Measurements from ENCODE around the gene HOXC10. TPM values are rescaled to one million over a fixed set of nuclear protein-coding genes. Genes with fewer than 3 reads are reported as not detected.

The HOXC10 gene
- total RNA-seq, 1 donor from 2014 or later: not detected

DNA sequence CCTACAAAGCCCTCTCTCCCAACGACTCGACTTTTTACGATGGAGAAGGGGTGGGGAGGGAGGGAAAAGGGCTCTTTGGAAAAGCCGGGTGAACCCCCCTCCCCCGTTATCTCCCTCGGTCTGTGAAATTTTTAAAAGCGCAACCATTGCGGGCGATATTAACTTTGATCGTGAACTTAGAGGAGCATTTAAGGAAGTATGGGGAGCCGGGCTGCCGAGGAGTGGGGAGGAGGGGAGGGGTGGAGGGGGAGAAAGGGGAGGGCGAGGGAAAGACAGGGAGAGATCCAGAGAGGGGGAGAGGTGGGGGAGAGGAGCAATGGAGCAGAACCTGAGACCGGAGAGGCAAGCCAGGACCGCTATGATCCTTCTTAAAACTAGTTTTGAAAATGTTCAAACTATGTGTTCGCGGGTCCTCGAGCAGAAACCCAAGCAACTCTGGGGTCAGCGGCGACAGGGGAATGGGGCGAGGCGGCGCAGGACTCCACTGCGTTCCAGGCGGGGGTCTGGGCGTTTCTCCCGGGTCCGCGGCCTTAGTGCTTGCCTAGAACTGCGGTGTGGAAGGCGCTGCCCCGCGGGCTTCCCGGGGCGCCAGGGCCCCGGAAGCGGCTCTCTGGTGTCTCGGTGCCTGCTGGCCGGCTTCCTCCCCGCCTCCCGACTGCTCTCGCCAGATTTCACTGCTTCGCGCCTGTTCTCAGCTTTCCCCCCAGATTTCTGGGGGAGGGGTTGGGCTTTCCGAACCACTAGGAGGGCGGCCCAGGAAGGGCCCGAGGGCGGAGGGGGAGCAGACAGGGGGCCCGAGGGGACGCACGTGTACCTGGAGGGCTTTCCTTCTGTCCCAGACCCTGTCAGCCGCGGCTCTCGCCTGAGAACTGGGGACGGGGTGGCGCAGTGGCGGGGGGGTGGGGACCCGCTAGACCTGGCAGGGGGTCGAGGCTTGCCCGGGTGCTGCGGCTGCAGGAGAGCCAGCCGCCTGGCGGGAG is 10.6 kb upstream of the HOXC10 start, which contains the start of gene HOTAIR:
Gene HOTAIR (minus strand): TSS at position 871 of the 980 bp plus-strand sequence.
- no peak for ATAC-seq (ENCODE audit: poor library complexity)

DNA sequence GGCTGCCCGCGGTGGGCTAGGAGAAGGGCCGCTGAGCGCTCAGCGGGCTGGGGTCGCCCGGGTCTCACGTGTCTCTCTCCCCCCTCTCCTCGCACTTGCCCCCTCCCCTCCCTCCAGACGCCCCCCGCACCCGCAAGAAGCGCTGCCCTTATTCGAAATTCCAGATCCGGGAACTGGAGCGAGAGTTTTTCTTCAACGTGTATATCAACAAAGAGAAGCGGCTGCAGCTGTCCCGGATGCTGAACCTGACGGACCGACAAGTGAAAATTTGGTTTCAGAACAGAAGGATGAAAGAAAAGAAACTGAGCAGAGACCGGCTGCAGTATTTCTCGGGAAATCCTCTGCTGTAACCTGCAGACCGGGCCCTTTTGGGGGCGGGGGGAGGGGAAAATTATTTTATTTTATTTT is 9.9 kb upstream of the HOXC10 start:
- DNase-seq (no peak), ATAC-seq (ENCODE audit: poor library complexity) (no peak)
- intact Hi-C loops (cut with DNase I): no loop called here

More for the DNA sequence above, 10.6 kb upstream of the HOXC10 start, which contains the start of gene HOTAIR:
- intact Hi-C loops (cut with DNase I): no loop called here
- no peak for DNase-seq

DNA sequence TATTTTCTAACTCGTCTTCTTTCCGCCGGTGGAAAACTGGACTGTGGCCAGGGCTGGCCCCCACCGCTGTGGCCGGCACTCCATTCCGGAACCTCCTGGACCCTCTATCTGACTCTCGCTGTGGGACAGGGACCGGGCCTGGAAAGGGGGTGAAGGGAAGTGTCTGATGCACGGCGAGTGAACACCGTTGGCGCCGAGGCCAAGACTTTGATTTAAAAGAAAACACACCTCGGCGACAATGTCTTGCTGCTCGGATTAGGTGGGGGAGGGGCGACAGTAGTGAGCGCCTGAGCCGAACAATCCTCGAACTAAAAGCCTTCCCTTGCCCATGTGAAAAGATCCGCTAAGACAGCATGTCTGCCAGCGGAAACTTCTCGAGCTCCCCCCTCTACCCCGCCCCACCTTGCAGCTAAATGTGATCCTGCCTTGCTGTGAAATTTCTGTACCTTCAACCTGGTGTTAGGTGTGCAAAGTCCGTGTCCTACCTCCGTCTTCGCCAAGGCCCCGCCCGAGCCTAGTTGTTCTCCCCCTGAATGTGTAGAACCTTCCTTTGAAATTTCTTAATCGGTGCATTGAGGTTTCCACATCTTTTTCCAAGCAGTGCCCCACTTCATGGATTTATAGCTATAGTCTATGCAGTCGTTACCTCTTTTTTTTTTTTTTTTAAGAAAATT is 9.3 kb upstream of the HOXC10 start:
- no peak for ATAC-seq (ENCODE audit: poor library complexity)
- intact Hi-C loops (cut with DNase I): no loop called here

DNA sequence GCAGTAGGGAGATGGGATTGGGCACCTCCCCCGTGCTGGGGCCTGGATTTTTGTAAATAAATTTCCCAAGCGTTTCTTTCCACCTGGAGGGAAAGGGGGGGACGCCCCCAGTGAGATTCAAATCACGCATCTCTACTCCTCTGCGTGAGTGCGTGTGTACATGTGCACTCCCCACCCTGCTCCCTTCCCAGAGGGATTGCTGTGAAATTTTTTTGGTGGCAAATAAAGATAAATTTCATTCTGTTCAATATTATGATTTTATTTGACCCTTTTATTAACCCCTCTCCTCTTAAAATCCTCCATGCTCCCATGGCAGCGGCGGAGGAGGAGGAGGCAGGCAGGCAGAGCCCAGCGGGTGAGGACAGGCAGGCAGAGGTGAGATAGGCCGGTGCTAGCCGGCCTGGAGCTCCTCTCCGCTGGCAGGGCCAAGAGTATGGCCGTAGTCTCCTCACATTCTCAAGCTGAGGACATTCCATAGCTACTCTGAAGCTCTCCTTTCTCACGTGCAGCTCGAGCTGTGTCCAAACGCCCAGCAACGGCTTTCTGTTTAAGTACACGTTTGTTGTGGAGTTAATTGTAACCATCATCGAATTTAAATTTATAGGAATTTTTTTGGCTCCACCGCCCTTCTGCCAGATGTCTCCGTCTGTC is 8.6 kb upstream of the HOXC10 start:
- intact Hi-C loops (cut with DNase I): no loop called here
- ATAC-seq (ENCODE audit: poor library complexity) (no peak), DNase-seq (no peak)

More for the DNA sequence above, 9.3 kb upstream of the HOXC10 start:
- DNase-seq: no peak

DNA sequence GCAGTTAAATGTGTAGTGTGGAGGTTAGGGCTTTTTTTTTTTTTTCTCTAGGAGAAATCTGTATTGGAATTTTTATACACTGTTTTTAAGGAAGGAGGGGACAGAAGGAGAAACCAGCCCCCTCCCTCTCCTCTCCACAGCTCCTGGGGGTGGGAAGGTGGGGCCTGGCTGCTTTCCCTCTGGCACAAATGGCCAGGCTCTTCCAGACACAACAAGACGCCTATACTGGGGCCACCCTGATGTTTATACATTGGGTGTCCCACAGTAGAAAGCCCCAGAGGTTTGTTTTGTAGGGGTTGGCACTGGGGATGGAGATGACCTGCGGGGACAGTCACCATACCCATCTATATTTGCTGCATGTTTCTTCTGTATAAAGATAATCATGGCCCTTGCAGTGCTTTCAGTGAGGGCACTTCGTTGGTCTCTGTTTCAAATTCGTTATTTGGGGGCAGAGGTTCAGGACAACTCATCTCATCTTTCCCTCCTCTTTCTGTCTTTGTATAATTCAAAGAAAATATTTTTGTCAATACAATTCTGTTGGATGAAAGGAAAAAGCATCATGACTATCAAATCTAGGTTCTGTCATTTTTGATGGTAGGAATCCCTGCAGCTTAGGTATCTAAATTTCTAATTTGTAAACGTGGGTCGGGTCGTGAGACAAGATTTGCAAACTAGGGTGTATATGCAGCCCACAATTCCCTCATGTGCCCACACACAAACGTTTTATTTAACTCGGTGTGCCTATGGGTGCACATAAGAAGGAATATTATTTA is 7.9 kb upstream of the HOXC10 start:
- DNase-seq: no peak
- intact Hi-C loops (cut with DNase I): no loop called here

DNA sequence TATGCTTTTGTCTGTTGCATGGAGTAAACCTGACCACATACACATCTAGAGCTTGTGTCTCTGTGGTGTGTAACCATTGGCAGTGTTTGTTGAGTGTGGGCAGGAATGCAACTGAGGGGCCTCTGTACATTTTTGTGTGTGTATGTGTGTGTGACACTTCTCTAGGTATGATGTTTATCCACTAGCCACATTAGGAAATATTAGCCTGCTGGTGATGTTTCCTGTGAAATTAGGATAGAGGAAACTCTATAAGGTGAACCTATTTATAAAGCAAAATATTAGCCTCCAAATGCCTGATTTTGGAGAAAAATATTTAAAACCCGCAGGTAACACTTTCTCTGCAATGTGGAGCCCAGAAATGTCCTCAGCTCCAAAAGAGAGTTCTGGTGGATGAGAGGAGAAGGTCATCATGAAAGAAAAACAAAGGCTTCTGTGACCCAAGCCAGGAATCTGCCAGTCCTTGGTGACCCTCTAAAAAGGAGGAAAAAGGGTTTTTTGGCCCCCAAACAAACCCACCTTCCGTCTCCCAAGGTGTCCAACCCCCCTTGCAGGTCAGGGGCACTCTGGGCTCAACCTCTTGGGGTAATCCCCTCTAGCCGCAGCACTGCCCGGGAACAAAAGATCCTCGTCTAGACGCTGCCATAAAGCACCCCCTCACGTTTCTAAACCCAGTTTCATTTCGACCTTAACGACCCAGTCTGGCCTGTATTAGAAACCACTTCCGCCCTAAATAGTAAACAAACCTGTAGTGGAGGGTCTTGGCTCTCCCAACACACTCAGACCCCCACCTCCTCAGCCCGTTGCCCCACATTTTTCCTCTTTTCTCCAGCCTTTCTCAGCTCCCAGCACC is 7.1 kb upstream of the HOXC10 start:
- intact Hi-C loops (cut with DNase I): no loop called here
- DNase-seq: no peak
- no peak for ATAC-seq (ENCODE audit: poor library complexity)

More for the DNA sequence above, 7.9 kb upstream of the HOXC10 start:
- no peak for ATAC-seq (ENCODE audit: poor library complexity)

DNA sequence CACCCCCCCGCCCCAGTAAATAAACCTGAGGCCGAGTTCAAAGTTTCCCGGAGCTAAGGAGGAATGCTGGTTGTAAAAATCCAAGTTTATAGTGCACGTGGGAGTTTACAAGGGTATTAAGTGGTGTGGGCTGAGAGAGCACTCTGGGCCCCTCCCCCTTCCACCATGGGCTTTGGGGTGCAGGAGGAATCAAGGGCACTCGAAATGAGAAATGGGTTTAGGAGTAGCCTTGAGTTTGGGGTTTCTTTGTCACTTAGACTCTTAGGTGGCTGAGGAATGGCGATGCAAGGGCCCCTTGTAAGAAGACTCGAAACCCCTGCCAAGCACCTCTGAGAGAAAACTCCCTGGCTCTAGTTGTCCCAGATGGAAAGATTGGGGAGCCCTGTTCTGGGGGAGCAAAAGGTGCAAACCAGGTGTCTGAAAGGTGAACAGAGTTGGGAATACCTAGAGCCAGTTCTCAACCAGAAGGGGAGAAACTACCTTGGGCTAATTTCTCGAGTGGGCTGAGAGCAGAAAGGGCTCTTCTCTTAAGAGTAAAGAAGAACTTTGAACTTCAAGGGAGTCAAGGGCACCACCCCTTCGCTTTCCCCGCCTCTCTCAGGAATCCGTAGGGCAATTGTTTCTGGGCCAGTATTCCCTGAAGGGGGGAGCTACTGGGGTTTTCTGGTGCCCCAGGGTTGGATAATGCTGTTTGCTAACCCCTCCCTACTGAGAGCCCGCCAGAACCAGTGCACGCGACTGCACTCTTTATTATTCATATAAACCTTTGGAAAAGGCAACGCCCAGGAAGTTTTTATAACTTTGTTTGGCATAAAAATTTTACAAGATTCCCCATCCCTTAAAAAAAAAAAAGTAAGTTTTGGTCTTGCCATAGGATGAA is 6.2 kb upstream of the HOXC10 start:
- ATAC-seq (ENCODE audit: poor library complexity): no peak
- intact Hi-C loops (cut with DNase I): no loop called here
- DNase-seq: no peak

DNA sequence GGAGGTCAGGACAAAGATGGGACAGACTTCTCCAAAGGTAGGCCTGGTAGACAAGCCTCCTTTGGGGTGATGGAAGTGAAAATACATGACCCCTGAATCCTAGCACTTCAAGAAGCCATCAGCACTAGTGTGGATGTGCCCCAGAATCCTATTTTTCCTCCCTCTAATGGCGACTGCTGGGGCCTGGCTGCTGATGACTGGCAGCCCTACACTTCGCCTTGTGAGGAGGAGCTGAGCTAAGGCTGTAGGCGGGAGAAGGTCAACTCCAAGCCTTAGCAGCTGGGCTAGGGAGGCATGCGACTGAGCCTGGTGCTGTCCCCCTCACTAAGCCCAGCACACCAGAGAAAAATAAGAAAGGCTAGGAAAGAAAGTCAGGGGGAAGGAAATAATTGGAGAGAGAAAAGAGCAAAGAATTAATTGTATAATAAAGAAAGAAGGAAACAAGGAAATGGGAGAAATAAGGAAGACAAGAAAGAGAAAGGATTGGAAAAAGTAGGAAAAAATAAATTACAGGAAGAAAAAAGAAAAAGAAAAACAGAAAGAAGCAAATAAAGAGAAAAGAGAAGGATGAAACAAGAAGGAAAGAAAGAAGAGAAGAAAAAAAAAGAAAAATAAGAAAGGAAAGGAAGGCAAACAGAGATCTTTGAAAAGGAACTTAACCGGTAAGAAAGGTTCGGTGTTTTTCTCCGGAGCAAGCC is 4.7 kb upstream of the HOXC10 start:
- intact Hi-C loops (cut with DNase I): no loop called here
- DNase-seq (no peak), ATAC-seq (ENCODE audit: poor library complexity) (no peak)

DNA sequence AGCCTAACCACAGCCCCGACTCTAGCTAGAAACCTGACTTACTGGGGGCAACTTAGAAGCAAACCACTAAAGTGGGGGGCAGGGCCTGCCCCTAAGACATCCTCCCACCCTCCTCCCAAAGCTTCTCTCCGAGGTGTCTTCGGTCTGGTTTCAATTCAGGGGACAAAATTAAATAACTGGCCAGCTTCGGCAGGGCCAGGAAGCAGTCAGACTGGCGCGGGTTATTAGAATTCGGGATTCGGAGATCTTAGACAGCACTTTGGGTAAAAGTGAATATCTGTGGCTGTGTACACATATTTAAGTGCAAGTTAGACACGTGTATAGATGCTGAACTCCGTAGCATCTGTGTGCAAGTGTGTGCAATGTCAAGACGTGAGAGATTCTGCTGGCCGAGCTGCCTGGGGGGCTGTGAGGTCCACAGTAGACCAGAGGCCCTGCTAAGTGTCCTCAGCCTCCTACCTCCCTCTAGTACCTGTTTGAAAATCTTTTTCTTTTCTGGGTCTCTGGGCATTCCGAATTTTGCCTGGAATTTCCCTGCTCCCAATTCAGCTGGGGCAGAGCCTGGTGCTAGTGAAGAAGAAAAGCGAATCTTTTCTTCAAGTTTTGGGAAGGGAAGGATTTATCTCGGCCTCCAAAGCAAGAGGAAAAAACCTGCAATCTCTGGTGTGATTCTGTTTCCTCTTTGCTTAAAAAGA is 4.0 kb upstream of the HOXC10 start:
- intact Hi-C loops (cut with DNase I): no loop called here
- no peak for DNase-seq
- no peak for ATAC-seq (ENCODE audit: poor library complexity)

DNA sequence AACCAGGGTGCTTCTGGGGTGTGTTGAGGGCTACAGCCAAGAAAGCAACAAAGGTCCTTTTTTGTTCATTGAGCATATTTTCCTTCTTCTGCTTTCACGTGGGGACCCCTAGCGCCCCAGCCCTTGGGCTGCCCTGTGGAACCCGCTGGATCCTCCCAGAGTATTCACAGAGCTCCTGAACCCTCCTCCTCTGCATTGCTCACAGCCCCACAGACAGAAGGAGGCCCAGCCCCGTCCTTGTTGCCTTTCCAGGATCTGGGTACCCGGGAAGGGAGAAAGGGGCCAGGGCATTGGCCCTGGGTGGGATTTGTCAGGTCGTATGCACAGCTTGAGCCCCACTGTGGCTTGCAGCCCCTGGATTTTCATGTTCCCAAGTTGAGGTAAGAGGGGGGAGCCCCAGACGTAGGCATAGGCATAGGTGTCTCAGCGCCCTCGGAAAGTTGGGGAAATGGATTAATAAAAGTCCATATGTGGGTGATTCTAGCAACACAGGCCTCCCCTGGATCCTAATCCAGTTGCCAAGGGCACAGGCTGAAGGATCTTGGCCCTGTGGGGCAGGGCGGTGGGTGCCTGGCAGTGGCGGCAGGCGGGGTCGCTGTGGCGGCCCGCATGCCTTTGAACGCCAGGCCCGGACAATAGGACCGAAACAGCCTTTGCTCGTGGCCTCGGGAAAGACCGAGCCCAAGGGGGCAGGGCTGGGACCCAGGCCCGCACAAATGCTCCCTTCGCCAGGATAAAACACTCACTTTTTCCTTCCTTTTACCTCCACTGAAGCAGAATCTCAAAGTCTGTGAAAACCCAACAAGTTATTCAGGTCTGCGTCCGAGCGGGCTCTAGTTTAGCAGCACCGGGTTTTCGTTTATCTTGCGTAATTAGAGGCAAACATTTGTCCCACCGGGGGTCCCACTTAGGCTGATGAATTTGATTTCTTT is 3.0 kb upstream of the HOXC10 start:
- no peak for DNase-seq
- intact Hi-C loops (cut with DNase I): no loop called here
- ATAC-seq (ENCODE audit: poor library complexity): no peak

DNA sequence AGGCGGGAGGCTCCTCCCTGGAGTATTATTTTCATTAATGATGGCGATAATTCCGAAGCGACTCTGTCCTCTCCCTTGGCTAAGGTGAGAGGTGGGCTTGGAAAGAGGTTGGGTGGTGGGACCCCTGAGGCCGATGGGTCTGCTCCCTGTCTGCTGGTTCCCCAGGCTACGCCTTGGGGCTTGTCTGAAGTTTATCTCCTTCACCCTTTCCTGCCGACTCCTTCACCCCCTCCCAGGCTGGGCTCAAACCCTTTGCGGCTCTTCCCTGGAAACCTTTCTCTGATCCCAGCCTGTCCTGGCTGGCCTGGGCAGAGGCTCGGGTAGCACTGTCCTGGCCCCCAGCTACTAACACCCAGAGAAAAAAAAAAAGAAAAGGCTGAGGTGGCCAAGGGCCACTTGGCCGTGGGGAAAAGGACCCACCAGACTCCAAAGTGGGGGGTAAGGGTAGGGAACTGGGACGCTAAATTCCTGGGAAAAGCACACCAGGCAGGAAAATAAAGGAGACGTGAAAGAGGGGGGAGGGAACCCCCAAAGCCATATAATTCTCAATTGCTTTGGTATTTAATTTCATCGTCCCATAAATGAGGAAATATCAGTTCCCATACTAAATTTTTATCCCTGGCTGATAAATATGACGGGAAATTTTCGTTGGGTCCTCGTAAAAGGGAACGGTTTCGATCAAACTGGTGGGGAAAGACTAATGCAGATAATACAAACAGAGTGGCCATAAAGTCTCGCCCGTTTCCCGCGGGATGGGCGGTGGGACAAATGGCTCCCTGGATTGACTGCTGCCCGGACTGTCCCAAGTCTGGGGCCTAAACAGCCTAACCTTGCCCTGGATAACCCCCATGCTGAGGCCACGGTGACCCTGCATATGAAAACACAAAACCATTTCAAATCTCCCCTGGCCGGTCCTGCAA is 2.0 kb upstream of the HOXC10 start:
- DNase-seq: no peak
- no peak for ATAC-seq (ENCODE audit: poor library complexity)
- intact Hi-C loops (cut with DNase I): no loop called here

DNA sequence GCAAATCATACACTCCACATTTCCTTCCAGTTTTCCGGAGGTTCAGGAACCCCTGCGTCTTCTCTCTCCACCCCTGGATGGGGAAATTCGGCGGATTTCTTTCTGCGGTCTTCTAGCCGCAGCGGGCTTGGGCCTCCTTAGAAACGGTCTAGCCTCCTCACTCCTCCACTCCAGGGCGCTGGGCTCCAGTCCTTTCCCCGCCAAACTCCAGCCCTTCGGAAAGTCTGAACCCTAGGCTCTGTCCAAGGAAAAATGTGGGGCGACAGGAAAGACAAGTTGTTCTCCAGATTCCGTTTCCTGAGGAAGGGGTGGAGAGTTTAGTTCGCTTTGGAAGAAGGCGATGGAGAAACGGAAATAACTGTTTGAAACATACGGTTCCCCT is 1.4 kb upstream of the HOXC10 start:
- no peak for ATAC-seq (ENCODE audit: poor library complexity)
- DNase-seq: no peak
- intact Hi-C loops (cut with DNase I): no loop called here

DNA sequence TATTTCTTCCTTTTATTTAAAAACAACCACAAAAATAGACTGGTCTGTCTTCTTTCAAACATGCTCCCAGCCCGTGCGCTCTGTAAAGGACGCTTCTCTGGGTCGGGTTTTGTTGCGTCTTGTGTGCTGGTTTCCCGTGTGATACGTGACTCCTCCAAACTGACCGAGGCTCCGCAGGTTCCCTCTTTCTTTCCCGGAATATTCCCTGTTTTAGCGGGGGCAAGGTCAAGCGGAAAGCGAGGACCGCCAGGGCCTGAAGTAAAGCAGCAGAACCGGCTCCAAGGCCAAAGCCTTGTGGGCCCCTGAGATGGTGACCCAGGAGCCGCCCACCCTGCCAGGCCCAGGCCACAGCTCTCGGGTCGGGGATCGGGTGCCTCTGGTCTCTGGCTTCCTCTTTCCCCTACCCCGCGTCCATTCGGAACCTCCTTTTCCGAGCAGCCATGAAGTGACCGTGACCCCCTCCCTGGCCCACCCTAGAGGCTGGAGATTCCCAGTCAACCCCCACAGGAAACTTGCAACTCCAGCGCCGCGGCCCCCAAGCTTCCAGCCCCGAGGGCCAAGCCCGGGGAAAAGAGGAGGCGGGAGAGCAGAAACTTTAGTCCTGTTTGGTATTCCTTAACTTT is 885 bp upstream of the HOXC10 start:
- ATAC-seq (ENCODE audit: poor library complexity): no peak
- DNase-seq: no peak
- intact Hi-C loops (cut with DNase I): no loop called here

DNA sequence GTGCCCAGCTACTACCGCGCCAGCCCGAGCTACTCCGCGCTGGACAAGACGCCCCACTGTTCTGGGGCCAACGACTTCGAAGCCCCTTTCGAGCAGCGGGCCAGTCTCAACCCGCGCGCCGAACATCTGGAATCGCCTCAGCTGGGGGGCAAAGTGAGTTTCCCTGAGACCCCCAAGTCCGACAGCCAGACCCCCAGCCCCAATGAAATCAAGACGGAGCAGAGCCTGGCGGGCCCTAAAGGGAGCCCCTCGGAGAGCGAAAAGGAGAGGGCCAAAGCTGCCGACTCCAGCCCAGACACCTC is 697 bp downstream of the HOXC10 start:
- peak; percentile 26 for DNase-seq
- intact Hi-C loops (cut with DNase I): no loop called here
- ATAC-seq (ENCODE audit: poor library complexity): no peak
